CD8-positive, alpha-beta memory T cell (primary cell): ENCODE data around the gene SDF2. TPM values are rescaled to one million over a fixed set of nuclear protein-coding genes. Genes with fewer than 3 reads are reported as not detected.
"Not testable (repeated sequence)": the region's sequence is repeated elsewhere in the genome, so short reads cannot be mapped to it uniquely, and the experiment has no call there.

Source experiments
- CTCF ChIA-PET: fragments of 350-600 bp; sonication (Branson Sonifier 250); formaldehyde crosslinking; loops from one replicate; lab custom pipeline; 2021; ENCODE audit warnings: antibody characterized with exemption; lab: Charles Lee
- POLR2A ChIA-PET: fragments of 350-600 bp; sonication (Branson Sonifier 250); formaldehyde crosslinking; loops from one replicate; lab custom pipeline; 2021; ENCODE audit warnings: antibody characterized with exemption; lab: Charles Lee
- DNase-seq, 5 donors: peaks; one replicate each; pipeline versions ENCODE4 v3.0.0 to v3.0.0-alpha.2; 2020 to 2022; ENCODE audit warnings: mixed read lengths in 1 of 5
- H3K27ac ChIP-seq: one replicate; pipeline ENCODE4 v1.7.0; 2013; ENCODE audit warnings: low read depth, mild to moderate bottlenecking, low read length, moderate library complexity
- H3K27me3 ChIP-seq: 2 replicates; pipeline ENCODE4 v1.7.0; 2013; ENCODE audit warnings: low read length, mild to moderate bottlenecking; ENCODE audit not compliant: insufficient read depth, poor library complexity, severe bottlenecking
- H3K36me3 ChIP-seq: 2 replicates; pipeline ENCODE4 v1.7.0; 2013; ENCODE audit warnings: mild to moderate bottlenecking, low read length, moderate library complexity; ENCODE audit not compliant: insufficient read depth
- H3K4me1 ChIP-seq: 2 replicates; pipeline ENCODE4 v1.7.0; 2013; ENCODE audit warnings: mild to moderate bottlenecking, low read length, moderate library complexity; ENCODE audit not compliant: insufficient read depth
- H3K4me3 ChIP-seq: 2 replicates; pipeline ENCODE4 v1.7.0; 2013; ENCODE audit warnings: mild to moderate bottlenecking, low read length
- H3K9me3 ChIP-seq: 2 replicates; pipeline ENCODE4 v1.7.0; 2013; ENCODE audit warnings: mild to moderate bottlenecking, low read length
- H3K27ac Mint-ChIP-seq, 8 donors: one replicate each; pipeline ENCODE4 v1.8.0; 2020 to 2021; ENCODE audit warnings: mixed read lengths in 8 of 8, mild to moderate bottlenecking in 6 of 8, inconsistent platforms in 3 of 8, moderate library complexity in 3 of 8
- H3K27me3 Mint-ChIP-seq, 2 donors: one replicate each; pipeline ENCODE4 v1.8.0; 2020 to 2021; ENCODE audit warnings: mixed read lengths in 2 of 2, mild to moderate bottlenecking in 1 of 2, moderate library complexity in 1 of 2
- H3K36me3 Mint-ChIP-seq, 3 donors: one replicate each; pipeline ENCODE4 v1.8.0; 2020 to 2021; ENCODE audit warnings: mixed read lengths in 3 of 3, inconsistent platforms in 1 of 3, mild to moderate bottlenecking in 1 of 3
- H3K4me1 Mint-ChIP-seq, 3 donors: one replicate each; pipeline ENCODE4 v1.8.0; 2020 to 2021; ENCODE audit warnings: mixed read lengths in 3 of 3, inconsistent platforms in 1 of 3, mild to moderate bottlenecking in 1 of 3
- H3K4me3 Mint-ChIP-seq, 7 donors: one replicate each; pipeline ENCODE4 v1.8.0; 2020 to 2021; ENCODE audit warnings: mixed read lengths in 7 of 7, mild to moderate bottlenecking in 6 of 7, moderate library complexity in 4 of 7, inconsistent platforms in 2 of 7
- H3K9me3 Mint-ChIP-seq, 5 donors: one replicate each; pipeline ENCODE4 v1.8.0; 2020 to 2022; ENCODE audit warnings: mixed read lengths in 5 of 5, mild to moderate bottlenecking in 3 of 5, moderate library complexity in 2 of 5, inconsistent platforms in 1 of 5
- polyA plus RNA-seq: library from polyadenylated mRNA; unstranded; fragments of 300-500 nt; fragmentation: Illumina TruSeq; gene quantifications from one replicate; pipeline ENCODE4 v1.2.3, GENCODE V29; 2021
- total RNA-seq, 2 experiments: library from RNA; stranded (reverse); gene quantifications; one replicate each; pipeline ENCODE4 v1.2.3, GENCODE V29; 2021

SDF2 gene
- total and polyA plus RNA-seq, 3 experiments from 2014 or later, result 51.4 to 94.9 (median 55.1) TPM

GRCh38 chr17:28612531-28612930 lies 49.2 kb downstream of the SDF2 start:
- Histone ChIP-seq H3K4me1 (no peaks in the 10 kb centered on the region), H3K27ac (no peak overlapping the region), H3K9me3 (no peaks in the 10 kb centered on the region), H3K4me3 (no peak overlapping the region), H3K27me3 (no peaks in the 10 kb centered on the region), H3K36me3 (peaks cover 22% of the 10 kb centered on the region)
- DNase-seq, result no peak
- CTCF ChIA-PET, result interaction anchor here (0.8 to 5.3 kb wide), 8 partner anchors 11 to 117 kb away, joined by 3 to 37 read pairs (median 4); partner anchors contain the start of gene PIGS
- no peak overlapping the region for H3K4me3 Mint-ChIP-seq
- peaks cover 0 to 6% (median 0%) of the 10 kb centered on the region in 3 donors for H3K4me1 Mint-ChIP-seq
- H3K27ac Mint-ChIP-seq, result peak overlapping the region in 6 of 8 donors; percentile 7 to 77 (median 58)
- H3K27me3 Mint-ChIP-seq, result no peaks in the 10 kb centered on the region
- POLR2A ChIA-PET, result interaction anchor here (0.7 to 1.2 kb wide), 2 partner anchors 13 to 32 kb away, joined by 3 read pairs; partner anchors contain the start of gene BLTP2
- no peaks in the 10 kb centered on the region for H3K9me3 Mint-ChIP-seq
- H3K36me3 Mint-ChIP-seq, result peaks cover 0 to 64% (median 8%) of the 10 kb centered on the region in 3 donors

- H3K4me1 Mint-ChIP-seq, result peaks cover 0 to 6% (median 0%) of the 10 kb centered on the region in 3 donors
- Histone ChIP-seq H3K27me3 (no peaks in the 10 kb centered on the region), H3K36me3 (peaks cover under 1% of the 10 kb centered on the region), H3K4me1 (no peaks in the 10 kb centered on the region), H3K9me3 (no peaks in the 10 kb centered on the region), H3K27ac (no peak overlapping the region), H3K4me3 (no peak overlapping the region)
- peaks cover 0 to 47% (median 4%) of the 10 kb centered on the region in 3 donors for H3K36me3 Mint-ChIP-seq
- POLR2A ChIA-PET, result interaction anchor here (0.7 kb wide), 1 partner anchor 38 kb away, joined by 4 read pairs; no protein-coding TSS in a partner anchor
- H3K4me3 Mint-ChIP-seq, result no peak overlapping the region
- no peaks in the 10 kb centered on the region for H3K9me3 Mint-ChIP-seq
- DNase-seq, result no peak
- peak overlapping the region in 4 of 8 donors; percentile 14 to 74 (median 60) for H3K27ac Mint-ChIP-seq
- CTCF ChIA-PET, result interaction anchor here (1.4 to 5.3 kb wide), 3 partner anchors 9 to 115 kb away, joined by 4 to 37 read pairs (median 21); no protein-coding TSS in a partner anchor
- no peaks in the 10 kb centered on the region for H3K27me3 Mint-ChIP-seq
Measured at GRCh38 chr17:28610376-28610775, 51.3 kb downstream of the SDF2 start.

- POLR2A ChIA-PET, CTCF ChIA-PET, H3K27me3 ChIP-seq, DNase-seq, H3K9me3 Mint-ChIP-seq, H3K9me3 ChIP-seq, H3K36me3 ChIP-seq, H3K4me3 ChIP-seq, H3K27ac Mint-ChIP-seq, H3K4me1 Mint-ChIP-seq, H3K4me1 ChIP-seq, H3K4me3 Mint-ChIP-seq, H3K36me3 Mint-ChIP-seq, H3K27ac ChIP-seq, H3K27me3 Mint-ChIP-seq: not testable (repeated sequence)
Measured at GRCh38 chr17:28604031-28604430, 57.7 kb downstream of the SDF2 start.

- Histone ChIP-seq H3K4me1 (peaks cover 5% of the 10 kb centered on the region), H3K9me3 (no peaks in the 10 kb centered on the region), H3K27ac (peak overlapping the region; percentile 99), H3K4me3 (peak overlapping the region; percentile 86), H3K36me3 (no peaks in the 10 kb centered on the region), H3K27me3 (no peaks in the 10 kb centered on the region)
- POLR2A ChIA-PET, result interaction anchor here (0.7 to 3.4 kb wide), 13 partner anchors 14 to 264 kb away, joined by 3 to 39 read pairs (median 4); partner anchors contain the start of genes ALDOC, BLTP2, IFT20 and PIGS
- peak; percentile 35 to 82 (median 58) for DNase-seq
- Mint-ChIP-seq H3K9me3 (no peaks in the 10 kb centered on the region), H3K27ac (peak overlapping the region; percentile 95 to 100 (median 99)), H3K4me3 (peak overlapping the region; percentile 89 to 99 (median 93)), H3K36me3 (peaks cover 0 to 5% (median 0%) of the 10 kb centered on the region in 3 donors), H3K4me1 (peaks cover 19 to 25% (median 24%) of the 10 kb centered on the region in 3 donors), H3K27me3 (no peaks in the 10 kb centered on the region)
- CTCF ChIA-PET, result interaction anchor here (1.3 to 2.4 kb wide), 2 partner anchors 13 to 29 kb away, joined by 9 to 10 read pairs; partner anchors contain the start of gene PIGS
Measured at GRCh38 chr17:28599311-28600184, 62.2 kb downstream of the SDF2 start.

- peak within 1 kb of the TSS; percentile 95 to 100 (median 99) for H3K27ac Mint-ChIP-seq
- peaks cover 0 to 5% (median 0%) of the 10 kb centered on the region in 3 donors for H3K36me3 Mint-ChIP-seq
- POLR2A ChIA-PET, result interaction anchor here (1.0 to 3.4 kb wide), 10 partner anchors 22 to 242 kb away, joined by 3 to 39 read pairs (median 6); partner anchors contain the start of genes ALDOC, BLTP2, PIGS and POLDIP2
- peak within 1 kb of the TSS; percentile 89 to 99 (median 93) for H3K4me3 Mint-ChIP-seq
- Histone ChIP-seq H3K27ac (peak within 1 kb of the TSS; percentile 99), H3K4me3 (peak within 1 kb of the TSS; percentile 86), H3K4me1 (peaks cover 5% of the 10 kb centered on the region), H3K36me3 (no peaks in the 10 kb centered on the region), H3K27me3 (no peaks in the 10 kb centered on the region), H3K9me3 (no peaks in the 10 kb centered on the region)
- H3K9me3 Mint-ChIP-seq, result no peaks in the 10 kb centered on the region
- CTCF ChIA-PET, result interaction anchor here (1.3 to 2.4 kb wide), 2 partner anchors 14 to 28 kb away, joined by 9 to 10 read pairs; partner anchors contain the start of gene PIGS
- H3K27me3 Mint-ChIP-seq, result no peaks in the 10 kb centered on the region
- H3K4me1 Mint-ChIP-seq, result peaks cover 19 to 25% (median 24%) of the 10 kb centered on the region in 3 donors
- peak; percentile 92 to 96 (median 95) for DNase-seq
Measured at GRCh38 chr17:28598799-28599310, 62.9 kb downstream of the SDF2 start, which contains the start of gene SPAG5. Gene SPAG5 (minus strand): TSS chr17:28599025. CDS start chr17:28598946, 79 bp downstream.

- Histone ChIP-seq H3K27ac (peak overlapping the region; percentile 99), H3K4me3 (peak overlapping the region; percentile 86), H3K36me3 (no peaks in the 10 kb centered on the region), H3K9me3 (no peaks in the 10 kb centered on the region), H3K27me3 (no peaks in the 10 kb centered on the region), H3K4me1 (peaks cover 5% of the 10 kb centered on the region)
- Mint-ChIP-seq H3K27me3 (no peaks in the 10 kb centered on the region), H3K27ac (peak overlapping the region; percentile 95 to 100 (median 98)), H3K36me3 (peaks cover 0 to 5% (median 0%) of the 10 kb centered on the region in 3 donors), H3K9me3 (no peaks in the 10 kb centered on the region), H3K4me3 (peak overlapping the region; percentile 89 to 99 (median 93)), H3K4me1 (peaks cover 19 to 25% (median 24%) of the 10 kb centered on the region in 3 donors)
- DNase-seq, result no peak
- POLR2A ChIA-PET, result interaction anchor here (1.6 to 3.4 kb wide), 2 partner anchors 22 to 26 kb away, joined by 10 to 39 read pairs; partner anchors contain the start of genes ALDOC and PIGS
- CTCF ChIA-PET, result interaction anchor here (2.4 kb wide), 1 partner anchor 28 kb away, joined by 10 read pairs; the partner anchor contains the start of gene PIGS
Measured at GRCh38 chr17:28598389-28598788, 63.3 kb downstream of the SDF2 start.
